Ovary (tissue), 3 donors: Measurements from ENCODE around the gene CNDP1.

ENCODE experiments used
- EP300 ChIP-seq: sonication (generic); formaldehyde crosslinking; IDR thresholded peaks from one replicate; pipeline ENCODE4 v1.6.1; 2017; ENCODE audit warnings: antibody characterized with exemption
- POLR2A ChIP-seq: fragments of 450-650 bp; IDR thresholded peaks from one replicate; pipeline ENCODE4 v1.6.1; 2017; ENCODE audit warnings: antibody characterized with exemption, mild to moderate bottlenecking, moderate library complexity
- TF ChIP-seq, protein P1 (sequence below), 3 donors: fragments of 450-650 bp in 2 of 3; fragments of 200-600 bp in 1 of 3; IDR thresholded peaks; one replicate each; pipeline versions ENCODE4 v1.5.1 to v1.8.0; 2016 to 2022; ENCODE audit warnings: antibody characterized with exemption in 3 of 3, mild to moderate bottlenecking in 1 of 3
- donor health status: DM: no; HTN: no; CAD: no.

GRCh38 chr18:74616494-74616893 is 82.2 kb downstream of the CNDP1 start:
- TF ChIP-seq, protein P1, sequence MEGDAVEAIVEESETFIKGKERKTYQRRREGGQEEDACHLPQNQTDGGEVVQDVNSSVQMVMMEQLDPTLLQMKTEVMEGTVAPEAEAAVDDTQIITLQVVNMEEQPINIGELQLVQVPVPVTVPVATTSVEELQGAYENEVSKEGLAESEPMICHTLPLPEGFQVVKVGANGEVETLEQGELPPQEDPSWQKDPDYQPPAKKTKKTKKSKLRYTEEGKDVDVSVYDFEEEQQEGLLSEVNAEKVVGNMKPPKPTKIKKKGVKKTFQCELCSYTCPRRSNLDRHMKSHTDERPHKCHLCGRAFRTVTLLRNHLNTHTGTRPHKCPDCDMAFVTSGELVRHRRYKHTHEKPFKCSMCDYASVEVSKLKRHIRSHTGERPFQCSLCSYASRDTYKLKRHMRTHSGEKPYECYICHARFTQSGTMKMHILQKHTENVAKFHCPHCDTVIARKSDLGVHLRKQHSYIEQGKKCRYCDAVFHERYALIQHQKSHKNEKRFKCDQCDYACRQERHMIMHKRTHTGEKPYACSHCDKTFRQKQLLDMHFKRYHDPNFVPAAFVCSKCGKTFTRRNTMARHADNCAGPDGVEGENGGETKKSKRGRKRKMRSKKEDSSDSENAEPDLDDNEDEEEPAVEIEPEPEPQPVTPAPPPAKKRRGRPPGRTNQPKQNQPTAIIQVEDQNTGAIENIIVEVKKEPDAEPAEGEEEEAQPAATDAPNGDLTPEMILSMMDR (IDR thresholded peaks at IDR 0.05), result no peak
- no peak for TF ChIP-seq EP300
- TF ChIP-seq POLR2A, result no peak
